DMS153 treated with DMSO at 0.1 percent for 48 hours (cell line): ENCODE data around the gene SPON2.

ENCODE experiments used
- DNase-seq: peaks from one replicate; lab custom pipeline; 2025; ENCODE audit not compliant: unreplicated experiment; lab: John Stamatoyannopoulos, UW

The SPON2 gene

GRCh38 chr4:1208970-1209704 is 36.8 kb upstream of the SPON2 start:
- DNase-seq: no peak

GRCh38 chr4:1208266-1208961 is 36.0 kb upstream of the SPON2 start:
- no peak for DNase-seq

- no peak for DNase-seq
These were observed 35.4 kb upstream of the SPON2 start for GRCh38 chr4:1207603-1208265.

GRCh38 chr4:1207157-1207470 is 34.7 kb upstream of the SPON2 start:
- no peak for DNase-seq

- no peak for DNase-seq
These were observed 34.1 kb upstream of the SPON2 start for GRCh38 chr4:1206299-1207156.

GRCh38 chr4:1205586-1206298 is 33.4 kb upstream of the SPON2 start:
- DNase-seq: no peak

- DNase-seq: no peak
These were observed 32.6 kb upstream of the SPON2 start for GRCh38 chr4:1204828-1205585.

GRCh38 chr4:1204286-1204827 is 32.0 kb upstream of the SPON2 start:
- no peak for DNase-seq

- no peak for DNase-seq
These were observed 30.7 kb upstream of the SPON2 start for GRCh38 chr4:1203026-1203616.

DNA sequence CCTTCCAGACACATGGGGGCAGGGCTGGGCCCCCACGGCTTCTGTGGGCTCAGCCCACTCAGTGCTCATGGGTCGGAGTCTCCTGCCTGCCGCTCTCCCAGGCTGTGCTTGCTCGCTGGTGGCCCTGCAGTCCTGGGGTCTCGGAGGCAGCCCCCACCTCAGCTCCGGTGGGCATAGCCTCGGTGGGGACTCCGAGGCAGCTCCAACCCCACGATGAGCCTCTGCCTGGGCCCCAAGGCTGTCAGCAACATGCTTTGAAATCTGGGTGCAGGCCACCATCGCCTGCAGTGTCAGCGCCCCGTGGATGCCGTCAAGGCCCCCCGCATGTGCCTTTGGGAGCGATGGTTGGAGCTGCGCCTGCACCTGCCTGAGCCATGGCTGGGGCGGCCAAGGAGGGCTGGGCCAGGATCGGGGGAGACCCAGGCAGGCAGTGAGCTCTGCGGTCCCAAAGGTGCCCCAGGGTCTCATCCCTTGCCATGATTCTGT is 30.2 kb upstream of the SPON2 start:
- DNase-seq: no peak

DNA sequence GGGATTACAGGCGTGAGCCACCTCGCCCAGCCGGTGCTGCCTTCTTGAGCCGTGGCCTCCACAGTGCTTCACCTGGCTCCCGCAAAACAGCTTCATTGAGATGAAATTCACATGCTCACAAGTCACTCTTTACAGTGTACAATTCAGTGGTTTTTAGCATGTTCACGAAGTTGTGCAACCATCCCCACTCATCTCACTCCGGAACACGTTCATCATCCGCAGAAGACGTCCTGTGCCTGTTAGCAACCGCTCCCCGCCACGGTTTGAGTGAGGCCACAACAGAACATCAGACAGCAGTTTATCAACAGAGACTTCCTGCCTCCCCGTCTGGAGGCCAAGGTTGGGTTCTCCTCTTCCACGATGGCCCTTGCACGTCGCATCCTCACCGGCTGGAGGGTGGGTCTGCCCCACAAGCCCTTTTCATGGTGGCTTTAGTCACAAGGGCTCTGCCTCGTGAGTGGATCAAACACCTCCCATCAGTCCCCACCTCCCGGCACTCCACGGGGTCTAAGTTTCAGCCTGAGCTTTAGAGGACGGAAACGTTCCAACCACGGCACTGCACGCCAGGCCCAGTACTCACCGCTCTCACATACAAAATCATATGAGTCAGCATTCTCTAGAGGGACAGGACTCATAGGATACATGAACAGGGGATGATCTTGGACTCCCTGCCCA is 29.6 kb upstream of the SPON2 start:
- no peak for DNase-seq

DNA sequence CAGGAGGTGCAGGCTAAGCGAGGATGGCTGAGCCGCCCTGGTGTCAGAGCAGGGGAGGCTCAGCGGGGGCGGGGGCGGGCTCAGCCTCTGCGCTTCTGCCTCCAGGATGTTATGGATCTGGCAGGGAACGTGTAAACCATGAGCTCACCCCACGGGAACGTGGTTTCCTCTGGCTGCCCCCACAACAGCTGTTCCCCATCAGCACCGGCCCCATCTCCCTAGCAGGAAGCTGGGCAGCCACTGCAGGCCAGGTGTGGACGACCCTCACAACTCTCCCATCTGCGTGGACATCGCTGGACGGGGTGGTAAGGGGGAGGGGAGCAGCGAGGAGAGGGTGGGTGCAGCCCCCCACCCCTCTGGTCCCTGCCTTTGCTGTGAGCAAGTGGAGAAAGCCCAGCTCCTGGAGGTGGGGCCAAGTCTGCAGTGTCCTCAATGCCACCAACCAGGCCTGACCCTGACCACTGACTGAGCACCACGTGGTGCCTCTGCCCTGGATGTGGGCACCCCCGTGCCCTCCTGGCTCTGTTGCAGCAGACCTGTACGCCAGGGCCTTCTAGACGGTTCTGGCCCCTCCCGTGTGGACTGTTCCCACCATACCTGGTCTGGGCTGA is 28.1 kb upstream of the SPON2 start:
- DNase-seq: no peak

DNA sequence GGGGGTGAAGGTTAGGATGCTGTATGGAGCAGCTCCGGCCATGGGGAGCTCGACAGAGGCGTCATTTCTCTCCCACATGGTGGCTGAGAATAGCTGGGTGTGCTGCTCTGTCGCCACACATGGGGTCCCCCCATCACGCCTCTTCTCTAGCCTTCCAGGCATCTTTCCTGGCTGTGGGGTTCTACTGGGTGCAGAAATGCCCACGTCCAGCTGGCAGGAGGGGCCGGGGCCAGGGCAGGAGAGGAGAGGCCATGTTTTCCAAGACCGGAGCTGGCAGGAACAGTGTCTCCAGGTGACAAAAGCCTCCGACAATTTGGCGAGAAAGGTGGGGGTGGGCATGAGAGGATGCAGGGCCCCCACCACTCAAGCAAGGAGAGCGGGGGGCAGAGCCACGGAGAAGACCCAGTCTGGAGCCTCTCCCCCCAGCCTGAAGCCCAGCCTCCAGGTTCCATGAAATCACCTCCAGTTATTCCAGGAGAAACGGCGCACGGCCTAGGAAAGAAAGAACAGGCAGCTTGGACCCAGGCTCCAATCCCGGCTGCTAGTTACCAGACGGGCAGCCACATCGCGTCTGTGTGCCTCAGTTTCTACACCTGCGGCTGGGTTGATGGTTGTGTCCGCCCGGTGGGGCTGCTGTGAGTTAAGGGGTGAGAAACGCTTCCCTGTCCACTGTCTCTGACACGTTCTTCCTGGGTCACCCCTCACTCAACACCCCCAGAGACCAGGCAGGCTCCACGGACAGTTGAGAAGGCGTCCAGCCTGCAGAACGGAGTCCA is 27.4 kb upstream of the SPON2 start:
- DNase-seq: no peak

DNA sequence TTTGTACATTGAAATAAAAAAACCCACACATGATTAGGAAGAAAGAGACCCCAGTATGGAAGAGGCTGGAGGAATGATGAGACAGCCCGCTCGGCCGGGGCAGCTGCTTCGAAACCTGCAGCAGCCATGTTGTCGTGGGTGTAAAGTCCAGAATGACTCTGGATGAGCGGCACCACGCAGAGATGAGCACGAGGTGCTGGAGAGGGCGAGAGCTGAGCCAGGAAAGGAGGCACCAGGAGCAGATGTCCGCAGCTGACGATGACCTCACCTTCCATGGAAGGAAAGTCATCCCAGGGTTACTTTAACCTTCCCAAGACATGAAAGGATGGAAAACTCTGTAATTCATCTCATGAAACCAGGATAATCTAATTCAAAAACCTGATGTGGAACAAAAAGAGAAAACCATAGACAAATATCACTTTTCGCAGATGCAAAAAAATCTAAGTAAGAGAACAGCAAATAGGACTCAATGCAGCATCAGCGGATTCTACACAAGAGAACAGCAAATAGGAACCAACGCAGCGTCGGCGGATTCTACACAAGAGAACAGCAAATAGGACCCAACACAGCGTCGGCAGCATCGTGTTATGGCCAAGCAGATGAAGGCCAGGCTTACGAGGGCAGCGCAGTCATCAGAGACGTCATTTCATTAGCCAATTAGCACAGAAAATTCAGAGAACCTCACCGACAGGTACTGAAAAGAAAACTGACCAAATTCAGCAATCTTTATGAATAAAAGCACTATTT is 25.9 kb upstream of the SPON2 start:
- no peak for DNase-seq

DNA sequence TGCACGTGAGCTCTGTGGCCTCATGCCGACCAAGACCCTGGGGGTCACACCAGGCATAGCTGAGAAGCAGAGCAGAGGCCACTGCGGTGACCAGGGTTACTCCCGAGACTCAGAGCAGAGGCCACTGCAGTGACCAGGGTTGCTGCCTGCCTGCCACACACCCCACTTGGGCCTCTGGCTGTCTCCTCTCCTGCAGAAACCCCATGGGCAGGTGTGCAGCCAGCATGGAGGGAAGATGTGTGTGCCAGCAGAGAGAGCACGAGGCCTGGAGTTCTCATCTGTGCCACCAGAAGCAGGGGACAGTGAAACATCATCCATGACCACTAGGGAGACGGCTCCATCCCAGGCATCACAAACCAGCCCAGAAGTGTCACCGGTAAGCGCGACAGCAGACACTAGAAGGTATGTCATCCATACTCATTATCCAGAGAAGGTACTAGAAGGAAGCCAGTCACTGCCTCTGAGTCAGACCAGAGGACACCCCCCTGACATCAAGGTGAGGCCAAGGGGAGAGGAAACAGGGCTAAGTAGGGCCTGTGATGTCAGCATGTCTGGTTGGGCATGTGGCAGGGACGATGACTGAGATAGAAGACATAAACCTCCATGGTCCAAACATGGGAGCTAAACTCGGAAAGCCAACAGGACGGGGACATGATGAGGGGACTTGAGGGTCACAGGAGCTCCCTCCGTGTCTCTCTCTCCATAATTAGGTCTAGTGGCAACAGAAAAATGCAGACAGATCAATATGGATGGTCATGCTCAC is 24.2 kb upstream of the SPON2 start:
- DNase-seq: no peak

GRCh38 chr4:1195891-1196401 is 23.6 kb upstream of the SPON2 start:
- DNase-seq: no peak
